Neural cell (in vitro differentiated cells): Measurements from ENCODE around the gene POLR2J3. TPM values are rescaled to one million over a fixed set of nuclear protein-coding genes. Genes with fewer than 3 reads are reported as not detected.
"Not testable (repeated sequence)": the region's sequence is repeated elsewhere in the genome, so short reads cannot be mapped to it uniquely, and the experiment has no call there.

ENCODE experiments used
- H2AFZ ChIP-seq: fragments of 200-600, 300-800 bp; sonication (generic), shearing (Covaris generic); 2 replicates; pipeline ENCODE4 v1.6.0; 2014; ENCODE audit warnings: low read depth, mild to moderate bottlenecking, antibody characterized with exemption, low read length, moderate library complexity
- H3F3A ChIP-seq: fragments of 200-600 bp; shearing (Covaris generic); 2 replicates; pipeline ENCODE4 v1.6.1; 2016; ENCODE audit warnings: mild to moderate bottlenecking, moderate library complexity, mixed read lengths, antibody characterized with exemption, low read length; ENCODE audit not compliant: insufficient read depth, poor library complexity, severe bottlenecking
- H3K27ac ChIP-seq: fragments of 200-600, 300-800 bp; sonication (generic), shearing (Covaris generic); 2 replicates; pipeline ENCODE4 v1.5.1; 2014; ENCODE audit warnings: mild to moderate bottlenecking, low read length, moderate library complexity
- H3K27me3 ChIP-seq: fragments of 300-800, 200-600 bp; sonication (generic), shearing (Covaris generic); 2 replicates; pipeline ENCODE4 v1.6.0; 2014; ENCODE audit warnings: mild to moderate bottlenecking, low read depth, low read length, moderate library complexity; ENCODE audit not compliant: insufficient read depth
- H3K36me3 ChIP-seq: fragments of 300-800, 200-600 bp; sonication (generic), shearing (Covaris generic); 2 replicates; pipeline ENCODE4 v1.5.1; 2014; ENCODE audit warnings: mild to moderate bottlenecking, antibody characterized with exemption, low read length, moderate library complexity; ENCODE audit not compliant: insufficient read depth
- H3K4me2 ChIP-seq: fragments of 300-800, 200-600 bp; sonication (generic), shearing (Covaris generic); 2 replicates; pipeline ENCODE4 v1.6.0; 2014; ENCODE audit warnings: mild to moderate bottlenecking, low read length
- H3K4me3 ChIP-seq: fragments of 300-800, 200-600 bp; sonication (generic), shearing (Covaris generic); 2 replicates; pipeline ENCODE4 v1.5.1; 2014; ENCODE audit warnings: mild to moderate bottlenecking, low read length, moderate library complexity
- H3K79me2 ChIP-seq: fragments of 200-600 bp; shearing (Covaris generic); replicated peaks from 2 replicates; pipeline ENCODE4 v1.6.0; 2014; ENCODE audit warnings: mild to moderate bottlenecking, low read length, moderate library complexity; ENCODE audit not compliant: insufficient read depth
- H3K9ac ChIP-seq: fragments of 300-800, 200-600 bp; sonication (generic), shearing (Covaris generic); 2 replicates; pipeline ENCODE4 v1.6.1; 2016; ENCODE audit warnings: mild to moderate bottlenecking, low read length, mixed read lengths
- H3K9me2 ChIP-seq: fragments of 200-600 bp; shearing (Covaris generic); 2 replicates; pipeline ENCODE4 v1.6.1; 2016; ENCODE audit warnings: mild to moderate bottlenecking, low read length, mixed read lengths; ENCODE audit not compliant: insufficient read depth
- H3K9me3 ChIP-seq: fragments of 200-600, 300-800 bp; sonication (generic), shearing (Covaris generic); 2 replicates; pipeline ENCODE4 v1.6.1; 2016; ENCODE audit warnings: mild to moderate bottlenecking, mixed run types, low read length, moderate library complexity, mixed read lengths
- H4K20me1 ChIP-seq: fragments of 200-600 bp; shearing (Covaris generic); 2 replicates; pipeline ENCODE4 v1.6.1; 2016; ENCODE audit warnings: mild to moderate bottlenecking, mixed run types; ENCODE audit not compliant: insufficient read depth
- polyA plus RNA-seq: library from polyadenylated mRNA; depleted of rRNA; stranded (reverse); fragments of >200 nt; gene quantifications from 2 replicates; pipeline ENCODE4 v1.2.3, GENCODE V29; 2014

The POLR2J3 gene
- polyA plus RNA-seq, 1 donor from 2014 or later = 16.8 TPM

GRCh38 chr7:102544372-102544771 is 28.0 kb downstream of the POLR2J3 start:
- not testable (repeated sequence) for H3K36me3 ChIP-seq, H3K9me3 ChIP-seq, H3F3A ChIP-seq, H3K9ac ChIP-seq, H3K27ac ChIP-seq, H3K79me2 ChIP-seq, H2AFZ ChIP-seq, H4K20me1 ChIP-seq, H3K27me3 ChIP-seq, H3K9me2 ChIP-seq, H3K4me2 ChIP-seq, H3K4me3 ChIP-seq

DNA sequence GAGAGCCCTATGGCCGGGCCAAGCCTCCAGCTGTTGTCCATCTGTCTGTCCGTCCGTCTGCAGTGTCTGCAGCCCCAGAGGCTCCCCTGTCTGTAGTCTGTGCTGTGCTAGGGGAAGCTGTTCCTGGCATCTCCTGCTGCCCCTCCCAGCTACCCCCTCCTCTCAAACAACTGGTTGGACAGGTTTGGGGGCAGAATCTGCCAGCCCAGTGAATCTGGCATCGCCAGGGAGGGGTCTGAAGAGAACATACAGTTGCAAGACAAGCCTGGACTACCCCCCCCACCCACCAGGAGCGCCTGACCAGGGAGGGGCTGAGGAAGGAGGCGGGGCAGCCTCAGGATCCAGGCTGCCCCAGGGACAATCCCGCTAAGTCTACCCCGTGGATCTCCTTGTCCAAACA is 28.8 kb downstream of the POLR2J3 start, which contains the start of gene UPK3BL2:
Gene UPK3BL2, minus strand, starts transcription at position 101 of the 400 bp plus-strand sequence. Its CDS starts 60 bp downstream, at position 41.
- not testable (repeated sequence) for H4K20me1 ChIP-seq, H3K27ac ChIP-seq, H3F3A ChIP-seq, H3K9me3 ChIP-seq, H2AFZ ChIP-seq, H3K27me3 ChIP-seq, H3K4me2 ChIP-seq, H3K9me2 ChIP-seq, H3K9ac ChIP-seq, H3K79me2 ChIP-seq, H3K4me3 ChIP-seq, H3K36me3 ChIP-seq

DNA sequence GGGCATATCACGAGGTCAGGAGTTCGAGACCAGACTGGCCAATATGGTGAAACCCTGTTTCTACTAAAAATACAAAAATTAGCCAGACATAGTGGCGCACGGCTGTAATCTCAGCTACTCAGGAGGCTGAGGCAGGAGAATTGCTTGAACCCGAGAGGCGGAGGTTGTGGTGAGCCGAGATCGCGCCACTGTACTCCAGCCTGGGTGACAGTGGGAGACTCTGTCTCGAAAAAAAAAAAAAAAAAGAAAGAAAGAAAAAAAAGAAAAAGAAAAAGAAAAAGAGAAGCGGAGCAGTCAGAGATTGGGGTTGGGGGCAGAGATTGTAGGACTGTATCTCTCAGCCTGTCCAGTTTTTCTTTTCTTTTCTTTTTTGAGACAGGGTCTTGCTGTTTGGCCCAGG is 29.6 kb downstream of the POLR2J3 start:
- H3K9ac ChIP-seq, H3K27ac ChIP-seq, H3K79me2 ChIP-seq, H3K36me3 ChIP-seq, H3K4me2 ChIP-seq, H2AFZ ChIP-seq, H4K20me1 ChIP-seq, H3K4me3 ChIP-seq, H3K27me3 ChIP-seq, H3K9me3 ChIP-seq, H3K9me2 ChIP-seq, H3F3A ChIP-seq: not testable (repeated sequence)

DNA sequence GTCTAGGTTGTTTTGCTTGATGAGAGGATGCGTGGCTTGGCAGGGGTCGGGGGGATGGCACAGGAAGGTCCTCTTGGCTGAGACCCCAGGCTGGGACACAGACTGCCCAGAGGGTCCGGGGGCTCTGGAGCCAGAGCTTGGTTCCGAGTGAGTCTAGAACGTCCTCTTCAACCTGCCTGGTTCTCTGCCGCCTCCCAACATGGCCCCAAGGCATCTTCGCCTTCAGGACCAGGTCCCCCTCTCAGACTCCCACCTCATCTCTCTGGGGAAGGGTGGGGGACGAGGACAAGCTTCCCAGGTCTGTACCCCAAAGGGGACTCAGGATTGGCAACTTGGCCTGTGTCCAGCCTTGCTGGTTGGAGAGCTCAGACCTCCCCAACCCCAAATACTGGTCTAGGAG is 30.3 kb downstream of the POLR2J3 start:
- H3K9me3 ChIP-seq, H3K9ac ChIP-seq, H3K4me2 ChIP-seq, H4K20me1 ChIP-seq, H3K27me3 ChIP-seq, H2AFZ ChIP-seq, H3K36me3 ChIP-seq, H3K27ac ChIP-seq, H3F3A ChIP-seq, H3K4me3 ChIP-seq, H3K79me2 ChIP-seq, H3K9me2 ChIP-seq: not testable (repeated sequence)

GRCh38 chr7:102540604-102541003 is 31.8 kb downstream of the POLR2J3 start:
- not testable (repeated sequence) for H3K36me3 ChIP-seq, H2AFZ ChIP-seq, H3K4me2 ChIP-seq, H3K9me2 ChIP-seq, H3K27me3 ChIP-seq, H3K9ac ChIP-seq, H3F3A ChIP-seq, H3K9me3 ChIP-seq, H4K20me1 ChIP-seq, H3K4me3 ChIP-seq, H3K27ac ChIP-seq, H3K79me2 ChIP-seq

DNA sequence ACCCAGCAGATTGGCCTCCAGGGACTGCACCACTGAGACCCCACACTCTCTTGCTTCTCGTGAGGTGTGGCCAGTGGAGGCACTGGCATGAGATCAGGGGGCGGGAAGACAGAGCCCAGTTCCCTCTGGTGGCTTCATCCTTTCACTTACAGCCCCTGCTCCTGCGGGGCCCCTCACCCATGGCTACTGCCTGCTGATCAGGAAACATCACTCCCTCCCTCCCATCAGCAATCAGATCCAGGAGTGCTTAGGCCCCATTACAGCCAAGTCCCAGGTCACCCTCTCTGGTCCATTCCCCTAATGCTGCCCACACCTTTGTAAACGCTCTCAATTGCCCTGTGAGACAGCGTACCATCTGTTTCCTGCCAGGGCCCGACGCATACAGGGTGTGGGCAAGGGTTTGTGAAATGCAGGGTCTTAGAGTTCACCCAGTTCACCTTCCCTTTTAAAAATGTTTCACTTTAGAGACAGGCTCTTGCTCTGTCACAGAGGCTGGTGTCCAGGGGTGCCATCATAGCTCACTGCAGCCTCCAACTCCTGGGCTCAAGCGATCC is 37.2 kb downstream of the POLR2J3 start:
- H3K9me3 ChIP-seq, H3K9me2 ChIP-seq, H3K27me3 ChIP-seq, H2AFZ ChIP-seq, H3K27ac ChIP-seq, H4K20me1 ChIP-seq, H3F3A ChIP-seq, H3K4me2 ChIP-seq, H3K4me3 ChIP-seq, H3K36me3 ChIP-seq, H3K79me2 ChIP-seq, H3K9ac ChIP-seq: not testable (repeated sequence)

DNA sequence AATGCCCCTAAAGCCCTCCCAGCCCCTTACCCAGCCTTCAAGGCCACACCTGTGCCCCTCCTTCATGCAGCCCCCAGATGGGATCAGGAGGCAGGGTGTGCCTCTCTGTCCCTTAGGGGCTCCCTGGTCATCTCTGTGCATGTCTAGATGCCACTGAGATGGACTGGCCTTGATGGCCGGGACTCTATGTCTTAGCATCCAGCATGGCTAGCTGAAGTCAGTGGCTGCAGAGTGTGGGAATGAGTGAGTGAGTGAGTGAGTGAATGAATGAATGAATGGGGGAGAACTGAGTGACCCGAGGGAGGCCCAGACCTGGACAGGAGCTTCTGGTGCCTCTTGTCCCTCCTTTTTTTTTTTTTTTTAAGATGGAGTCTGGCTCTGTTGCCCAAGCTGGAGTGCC is 40.3 kb downstream of the POLR2J3 start:
- H3K27ac ChIP-seq, H3K9me3 ChIP-seq, H3K27me3 ChIP-seq: not testable (repeated sequence)

DNA sequence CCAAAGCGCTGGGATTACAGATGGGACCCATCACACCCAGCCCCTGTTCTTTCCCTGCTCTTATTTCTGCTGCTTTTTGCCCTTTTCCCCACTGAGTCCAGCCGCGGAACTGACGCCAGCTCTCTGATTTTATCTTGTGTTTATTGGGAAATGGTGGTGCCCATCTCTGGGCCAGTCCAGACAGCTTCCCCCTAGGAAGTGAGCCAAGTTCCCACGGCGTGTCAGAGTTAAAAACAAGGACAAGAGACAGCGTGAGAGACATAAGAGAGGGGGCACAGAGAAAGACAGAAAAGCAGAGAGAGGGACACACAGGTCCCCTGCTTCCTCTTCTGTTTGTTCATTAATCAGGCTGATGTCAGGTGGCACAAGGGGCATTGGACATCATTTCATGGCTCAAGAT is 40.8 kb downstream of the POLR2J3 start:
- not testable (repeated sequence) for H3F3A ChIP-seq, H3K4me3 ChIP-seq, H4K20me1 ChIP-seq, H3K9ac ChIP-seq, H3K27me3 ChIP-seq, H3K27ac ChIP-seq, H3K36me3 ChIP-seq, H3K9me3 ChIP-seq, H3K79me2 ChIP-seq, H3K4me2 ChIP-seq, H3K9me2 ChIP-seq, H2AFZ ChIP-seq

More for the DNA sequence above, 40.3 kb downstream of the POLR2J3 start:
- not testable (repeated sequence) for H3K4me2 ChIP-seq, H3K9me2 ChIP-seq, H4K20me1 ChIP-seq, H3K79me2 ChIP-seq, H2AFZ ChIP-seq, H3K9ac ChIP-seq, H3K4me3 ChIP-seq, H3K36me3 ChIP-seq, H3F3A ChIP-seq
